ENCODE measurements around the gene HSPG2. TPM values are rescaled to one million over a fixed set of nuclear protein-coding genes. Genes with fewer than 3 reads are reported as not detected.

The HSPG2 gene
- total and polyA plus RNA-seq, 5 donors from 2014 or later, result 0.05 to 3.2 (median 0.17) TPM; not detected in 1

DNA sequence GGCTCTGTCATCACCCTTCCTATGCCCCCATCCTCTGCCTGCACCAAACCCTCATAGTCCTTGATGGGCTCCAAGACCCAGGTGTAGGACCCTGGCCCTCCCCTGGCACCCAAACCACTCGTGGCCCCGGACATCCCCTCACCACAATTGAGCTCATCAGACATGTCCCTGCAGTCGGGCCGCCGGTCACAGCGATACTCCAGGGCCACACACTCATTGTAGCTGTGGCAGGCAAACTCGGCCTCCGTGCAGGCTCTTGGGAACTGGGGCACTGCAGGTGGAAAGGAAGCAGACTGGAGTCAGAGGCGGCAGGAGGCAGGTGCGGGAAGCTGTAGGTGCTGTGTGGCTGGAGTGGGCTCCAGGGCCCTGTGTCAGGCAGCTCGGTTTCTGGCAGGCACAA lies 49.3 kb downstream of the HSPG2 start:
- Mint-ChIP-seq H3K27ac (no peak overlapping the region), H3K4me1 (no peaks in the 10 kb centered on the region), H3K36me3 (no peaks in the 10 kb centered on the region), H3K9me3 (no peaks in the 10 kb centered on the region), H3K27me3 (peaks cover 6% of the 10 kb centered on the region), H3K4me3 (no peak overlapping the region)
- DNase-seq (no peak), ATAC-seq (ENCODE audit: low read depth in 2 of 2) (no peak)
- Histone ChIP-seq H3K9me3 (ENCODE audit: control insufficient read depth in 2 of 2, low read length in 2 of 2) (no peaks in the 10 kb centered on the region), H3K27ac (ENCODE audit: insufficient read depth, low read length, poor library complexity, severe bottlenecking) (no peak overlapping the region), H3K4me3 (ENCODE audit: low read depth, low read length) (no peak overlapping the region), H3K27me3 (ENCODE audit: control insufficient read depth, insufficient read depth, low read length) (no peaks in the 10 kb centered on the region), H3K36me3 (ENCODE audit: control insufficient read depth, insufficient read depth, low read length) (no peaks in the 10 kb centered on the region), H3K4me1 (ENCODE audit: control insufficient read depth, insufficient read depth, low read length, poor library complexity, severe bottlenecking) (no peaks in the 10 kb centered on the region)

GRCh38 chr1:21887216-21887736 lies 49.8 kb downstream of the HSPG2 start:
- no peak overlapping the region for H3K27ac ChIP-seq (ENCODE audit: insufficient read depth, low read length, poor library complexity, severe bottlenecking)
- no peaks in the 10 kb centered on the region for H3K36me3 Mint-ChIP-seq
- peaks cover 6% of the 10 kb centered on the region for H3K27me3 Mint-ChIP-seq
- no peaks in the 10 kb centered on the region for H3K36me3 ChIP-seq (ENCODE audit: control insufficient read depth, insufficient read depth, low read length)
- H3K4me3 ChIP-seq (ENCODE audit: low read depth, low read length), result no peak overlapping the region
- H3K27me3 ChIP-seq (ENCODE audit: control insufficient read depth, insufficient read depth, low read length), result no peaks in the 10 kb centered on the region
- H3K4me1 Mint-ChIP-seq, result no peaks in the 10 kb centered on the region
- no peaks in the 10 kb centered on the region for H3K9me3 Mint-ChIP-seq
- DNase-seq, result no peak
- no peak for ATAC-seq (ENCODE audit: low read depth in 2 of 2)
- H3K9me3 ChIP-seq (ENCODE audit: control insufficient read depth in 2 of 2, low read length in 2 of 2), result no peaks in the 10 kb centered on the region
- no peaks in the 10 kb centered on the region for H3K4me1 ChIP-seq (ENCODE audit: control insufficient read depth, insufficient read depth, low read length, poor library complexity, severe bottlenecking)
- H3K27ac Mint-ChIP-seq, result no peak overlapping the region
- H3K4me3 Mint-ChIP-seq, result no peak overlapping the region

- no peak for DNase-seq
- no peaks in the 10 kb centered on the region for H3K4me1 ChIP-seq (ENCODE audit: control insufficient read depth, insufficient read depth, low read length, poor library complexity, severe bottlenecking)
- Mint-ChIP-seq H3K27me3 (peaks cover 6% of the 10 kb centered on the region), H3K36me3 (no peaks in the 10 kb centered on the region), H3K9me3 (no peaks in the 10 kb centered on the region), H3K27ac (peak overlapping the region in 1 of 3 donors; percentile 76), H3K4me1 (no peaks in the 10 kb centered on the region), H3K4me3 (no peak overlapping the region)
- H3K27me3 ChIP-seq (ENCODE audit: control insufficient read depth, insufficient read depth, low read length), result no peaks in the 10 kb centered on the region
- H3K36me3 ChIP-seq (ENCODE audit: control insufficient read depth, insufficient read depth, low read length), result no peaks in the 10 kb centered on the region
- no peak overlapping the region for H3K27ac ChIP-seq (ENCODE audit: insufficient read depth, low read length, poor library complexity, severe bottlenecking)
- no peak for ATAC-seq (ENCODE audit: low read depth in 2 of 2)
- H3K9me3 ChIP-seq (ENCODE audit: control insufficient read depth in 2 of 2, low read length in 2 of 2), result no peaks in the 10 kb centered on the region
- no peak overlapping the region for H3K4me3 ChIP-seq (ENCODE audit: low read depth, low read length)
Observed at GRCh38 chr1:21886486-21887215, 50.5 kb downstream of the HSPG2 start.

- ATAC-seq (ENCODE audit: low read depth in 2 of 2), result no peak
- Histone ChIP-seq H3K27me3 (ENCODE audit: control insufficient read depth, insufficient read depth, low read length) (no peaks in the 10 kb centered on the region), H3K9me3 (ENCODE audit: control insufficient read depth in 2 of 2, low read length in 2 of 2) (no peaks in the 10 kb centered on the region), H3K4me1 (ENCODE audit: control insufficient read depth, insufficient read depth, low read length, poor library complexity, severe bottlenecking) (no peaks in the 10 kb centered on the region), H3K36me3 (ENCODE audit: control insufficient read depth, insufficient read depth, low read length) (no peaks in the 10 kb centered on the region), H3K4me3 (ENCODE audit: low read depth, low read length) (no peak overlapping the region), H3K27ac (ENCODE audit: insufficient read depth, low read length, poor library complexity, severe bottlenecking) (no peak overlapping the region)
- no peak for DNase-seq
- H3K4me1 Mint-ChIP-seq, result no peaks in the 10 kb centered on the region
- H3K27ac Mint-ChIP-seq, result no peak overlapping the region
- no peaks in the 10 kb centered on the region for H3K36me3 Mint-ChIP-seq
- H3K4me3 Mint-ChIP-seq, result no peak overlapping the region
- H3K9me3 Mint-ChIP-seq, result no peaks in the 10 kb centered on the region
- H3K27me3 Mint-ChIP-seq, result peaks cover 4% of the 10 kb centered on the region
Observed at GRCh38 chr1:21885236-21886037, 51.7 kb downstream of the HSPG2 start.

DNA sequence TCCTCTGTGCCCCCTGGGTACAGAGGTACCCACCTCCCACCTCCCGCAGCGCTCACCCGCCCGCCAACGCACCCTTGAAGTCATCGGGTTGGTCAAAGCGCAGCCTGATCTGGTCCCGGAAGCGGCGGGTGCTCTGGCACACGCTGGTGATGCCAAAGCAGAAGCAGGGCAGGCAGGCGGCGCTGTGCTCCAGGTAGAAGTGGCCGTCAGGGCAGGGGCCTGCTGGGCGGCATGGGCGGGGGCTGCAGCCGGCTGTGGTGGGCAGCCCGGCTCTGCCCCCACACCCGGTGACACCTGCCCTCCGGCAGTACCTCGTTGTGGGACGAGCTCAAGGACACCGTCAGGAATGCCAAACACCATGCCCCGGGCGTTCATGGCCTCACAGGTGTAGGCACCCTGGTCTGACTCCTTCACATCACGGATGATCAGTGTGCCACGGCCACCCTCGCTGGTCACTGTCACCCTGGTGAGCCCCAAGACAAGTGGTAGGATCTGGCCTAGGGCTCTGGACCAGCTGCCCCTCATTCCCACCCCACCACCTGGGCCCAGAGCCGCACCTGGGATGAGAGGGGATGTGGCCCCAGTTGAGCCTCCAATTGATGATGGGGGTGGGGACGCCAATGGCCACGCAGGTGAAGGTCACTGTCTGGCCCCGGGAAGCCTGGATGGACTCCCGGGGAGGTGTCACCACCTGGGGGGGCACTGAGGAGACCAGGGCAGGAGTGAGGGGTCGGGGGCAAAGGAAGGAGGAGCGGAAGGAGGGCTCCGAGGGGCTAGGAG lies 52.5 kb downstream of the HSPG2 start:
- no peak overlapping the region for H3K27ac Mint-ChIP-seq
- H3K4me3 ChIP-seq (ENCODE audit: low read depth, low read length), result no peak overlapping the region
- ATAC-seq (ENCODE audit: low read depth in 2 of 2) (no peak), DNase-seq (no peak)
- no peaks in the 10 kb centered on the region for H3K4me1 Mint-ChIP-seq
- H3K27me3 Mint-ChIP-seq, result no peaks in the 10 kb centered on the region
- H3K4me1 ChIP-seq (ENCODE audit: control insufficient read depth, insufficient read depth, low read length, poor library complexity, severe bottlenecking), result no peaks in the 10 kb centered on the region
- H3K9me3 Mint-ChIP-seq, result no peaks in the 10 kb centered on the region
- H3K27me3 ChIP-seq (ENCODE audit: control insufficient read depth, insufficient read depth, low read length), result no peaks in the 10 kb centered on the region
- no peaks in the 10 kb centered on the region for H3K36me3 ChIP-seq (ENCODE audit: control insufficient read depth, insufficient read depth, low read length)
- no peak overlapping the region for H3K27ac ChIP-seq (ENCODE audit: insufficient read depth, low read length, poor library complexity, severe bottlenecking)
- H3K36me3 Mint-ChIP-seq, result no peaks in the 10 kb centered on the region
- no peaks in the 10 kb centered on the region for H3K9me3 ChIP-seq (ENCODE audit: control insufficient read depth in 2 of 2, low read length in 2 of 2)
- no peak overlapping the region for H3K4me3 Mint-ChIP-seq

DNA sequence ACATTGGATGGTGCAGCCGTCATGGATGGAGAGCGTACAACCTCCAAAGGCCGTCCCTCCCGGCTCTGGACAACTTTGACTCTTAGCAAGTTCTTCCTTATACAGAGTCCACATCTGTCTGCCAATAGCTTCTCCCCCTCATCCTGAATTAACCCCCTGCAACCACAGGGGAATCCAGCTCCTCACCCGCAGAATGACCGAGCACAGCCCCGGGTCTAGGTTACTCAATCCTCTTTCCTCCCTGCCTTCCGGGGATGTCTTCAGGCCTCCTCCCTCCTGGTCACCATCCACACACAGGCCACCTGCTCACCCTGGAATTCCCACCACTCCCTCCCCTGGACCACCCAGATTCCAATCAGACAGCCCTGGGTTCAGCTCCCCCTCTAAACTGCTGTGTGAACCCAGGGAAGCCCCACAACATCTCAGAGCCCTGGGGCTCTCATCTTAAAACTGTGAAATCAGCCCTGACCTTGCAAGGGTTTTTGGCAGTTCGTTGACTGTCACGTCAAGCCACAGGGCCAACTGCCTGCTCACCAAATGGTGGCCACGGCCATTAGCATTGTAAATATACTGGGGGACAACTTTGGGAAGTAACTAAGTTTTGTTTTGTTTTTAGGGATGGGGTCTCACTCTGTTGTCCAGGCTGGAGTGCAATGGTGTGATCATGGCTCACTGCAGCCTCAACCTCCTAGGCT lies 54.2 kb downstream of the HSPG2 start:
- no peaks in the 10 kb centered on the region for H3K36me3 ChIP-seq (ENCODE audit: control insufficient read depth, insufficient read depth, low read length)
- Mint-ChIP-seq H3K4me3 (no peak overlapping the region), H3K27me3 (no peaks in the 10 kb centered on the region), H3K4me1 (no peaks in the 10 kb centered on the region), H3K9me3 (no peaks in the 10 kb centered on the region), H3K36me3 (no peaks in the 10 kb centered on the region), H3K27ac (peak overlapping the region in 1 of 3 donors; percentile 31)
- H3K27me3 ChIP-seq (ENCODE audit: control insufficient read depth, insufficient read depth, low read length), result no peaks in the 10 kb centered on the region
- no peak overlapping the region for H3K4me3 ChIP-seq (ENCODE audit: low read depth, low read length)
- no peak overlapping the region for H3K27ac ChIP-seq (ENCODE audit: insufficient read depth, low read length, poor library complexity, severe bottlenecking)
- H3K4me1 ChIP-seq (ENCODE audit: control insufficient read depth, insufficient read depth, low read length, poor library complexity, severe bottlenecking), result no peaks in the 10 kb centered on the region
- no peak for DNase-seq
- ATAC-seq (ENCODE audit: low read depth in 2 of 2), result no peak
- H3K9me3 ChIP-seq (ENCODE audit: control insufficient read depth in 2 of 2, low read length in 2 of 2), result no peaks in the 10 kb centered on the region

GRCh38 chr1:21881250-21881649 lies 55.9 kb downstream of the HSPG2 start:
- Histone ChIP-seq H3K27me3 (ENCODE audit: control insufficient read depth, insufficient read depth, low read length) (no peaks in the 10 kb centered on the region), H3K27ac (ENCODE audit: insufficient read depth, low read length, poor library complexity, severe bottlenecking) (no peak overlapping the region), H3K4me1 (ENCODE audit: control insufficient read depth, insufficient read depth, low read length, poor library complexity, severe bottlenecking) (no peaks in the 10 kb centered on the region), H3K9me3 (ENCODE audit: control insufficient read depth in 2 of 2, low read length in 2 of 2) (no peaks in the 10 kb centered on the region), H3K4me3 (ENCODE audit: low read depth, low read length) (no peak overlapping the region), H3K36me3 (ENCODE audit: control insufficient read depth, insufficient read depth, low read length) (no peaks in the 10 kb centered on the region)
- ATAC-seq (ENCODE audit: low read depth in 2 of 2), result no peak
- H3K9me3 Mint-ChIP-seq, result no peaks in the 10 kb centered on the region
- H3K4me3 Mint-ChIP-seq, result peak overlapping the region in 1 of 4 donors; percentile 15
- no peaks in the 10 kb centered on the region for H3K27me3 Mint-ChIP-seq
- H3K27ac Mint-ChIP-seq, result no peak overlapping the region
- no peaks in the 10 kb centered on the region for H3K4me1 Mint-ChIP-seq
- no peak for DNase-seq
- H3K36me3 Mint-ChIP-seq, result no peaks in the 10 kb centered on the region
